Left lung (tissue), 10 donors: ENCODE data around the gene ACTA2. TPM values are rescaled to one million over a fixed set of nuclear protein-coding genes. Genes with fewer than 3 reads are reported as not detected.

Experiments
- ATAC-seq: fragments of 200-7000 bp; cut with Tn5 transposase; one replicate; pipeline ENCODE4 v1.9.1; 2020; ENCODE audit warnings: moderate library complexity
- DNase-seq, 4 donors: peaks; one replicate each; pipeline ENCODE4 v3.0.0-alpha.2; 2013 to 2020
- H3K27ac ChIP-seq, 2 donors: fragments of 200-600 bp; sonication (generic) in 1 of 2; one replicate each; pipeline versions ENCODE4 v1.5.0 to v1.8.0; 2020 to 2021
- H3K27me3 ChIP-seq, 2 donors: fragments of 200-600 bp; sonication (generic) in 1 of 2; one replicate each; pipeline versions ENCODE4 v1.5.0 to v1.8.0; 2020 to 2021
- H3K36me3 ChIP-seq, 2 donors: fragments of 200-600 bp; sonication (generic) in 1 of 2; one replicate each; pipeline versions ENCODE4 v1.5.0 to v1.8.0; 2020 to 2021
- H3K4me1 ChIP-seq, 2 donors: fragments of 200-600 bp; one replicate each; pipeline ENCODE4 v1.8.0; 2021
- H3K4me3 ChIP-seq, 2 donors: fragments of 200-600 bp; sonication (generic) in 1 of 2; one replicate each; pipeline versions ENCODE4 v1.5.0 to v1.8.0; 2020 to 2021; ENCODE audit warnings: mild to moderate bottlenecking in 1 of 2
- H3K9me3 ChIP-seq, 2 donors: fragments of 200-600 bp; sonication (generic) in 1 of 2; one replicate each; pipeline versions ENCODE4 v1.5.0 to v1.8.0; 2020 to 2021
- CTCF ChIP-seq, 2 donors: fragments of 200-600 bp; sonication (generic) in 1 of 2; IDR thresholded peaks; one replicate each; pipeline versions ENCODE4 v1.5.0 to v1.8.0; 2021; ENCODE audit warnings: antibody characterized with exemption in 2 of 2
- intact Hi-C, 2 donors: fragments of 100-400 bp; cut with DNase I; formaldehyde crosslinking; loops; one replicate each; pipeline versions ENCODE4 v1.11.2 to v1.14.2; 2022
- polyA plus RNA-seq, 6 donors: library from polyadenylated mRNA; unstranded; fragments of 120-200 nt; gene quantifications; one replicate each; pipeline ENCODE4 v1.2.1, GENCODE V29; 2013; ENCODE audit not compliant: insufficient read length in 6 of 6
- total RNA-seq, 2 donors: library from RNA; stranded (reverse); fragmentation: NEBNext Ultra II Directional; extraction: Animal tissue kit (Norgen Biotek cat#: 25700); gene quantifications; one replicate each; pipeline ENCODE4 v1.2.1, GENCODE V29; 2021
- donor health status: DM: no; HTN: yes; CAD: no.
- donor health status: DM: no; HTN: no; CAD: no.

ACTA2 gene
- total and polyA plus RNA-seq, 8 donors, result 415 to 612 (median 495) TPM

- ATAC-seq (no peak), DNase-seq (no peak)
- Histone ChIP-seq H3K27ac (no peak overlapping the region), H3K9me3 (no peaks in the 10 kb centered on the region), H3K36me3 (peaks cover 0 to 4% of the 10 kb centered on the region in 2 donors), H3K4me1 (no peaks in the 10 kb centered on the region), H3K4me3 (no peak overlapping the region), H3K27me3 (no peaks in the 10 kb centered on the region)
- TF ChIP-seq CTCF (IDR thresholded peaks at IDR 0.05), result no peak
- intact Hi-C loops, result no loop called here
Observed at GRCh38 chr10:88943778-88944177, 8.8 kb downstream of the ACTA2 start.

DNA sequence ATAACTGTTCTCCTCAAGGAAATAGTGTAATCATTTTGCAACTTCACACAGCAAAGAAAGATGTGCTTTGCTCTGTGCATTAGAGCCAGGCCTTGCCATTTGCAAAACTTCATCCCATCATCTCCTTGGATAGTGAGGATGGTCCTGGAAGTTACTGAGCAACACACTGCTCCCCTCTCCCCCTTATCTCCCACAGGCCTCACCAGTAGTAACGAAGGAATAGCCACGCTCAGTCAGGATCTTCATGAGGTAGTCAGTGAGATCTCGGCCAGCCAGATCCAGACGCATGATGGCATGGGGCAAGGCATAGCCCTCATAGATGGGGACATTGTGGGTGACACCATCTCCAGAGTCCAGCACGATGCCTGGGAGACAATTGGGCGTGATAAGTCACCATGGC, 11.5 kb downstream of the ACTA2 start:
- intact Hi-C loops, result no loop called here
- DNase-seq, result no peak
- Histone ChIP-seq H3K9me3 (no peaks in the 10 kb centered on the region), H3K4me1 (no peaks in the 10 kb centered on the region), H3K4me3 (no peak overlapping the region), H3K27ac (no peak overlapping the region), H3K36me3 (peaks cover 0 to 9% of the 10 kb centered on the region in 2 donors), H3K27me3 (no peaks in the 10 kb centered on the region)
- ATAC-seq, result no peak
- no peak for TF ChIP-seq CTCF (IDR thresholded peaks at IDR 0.05)

DNA sequence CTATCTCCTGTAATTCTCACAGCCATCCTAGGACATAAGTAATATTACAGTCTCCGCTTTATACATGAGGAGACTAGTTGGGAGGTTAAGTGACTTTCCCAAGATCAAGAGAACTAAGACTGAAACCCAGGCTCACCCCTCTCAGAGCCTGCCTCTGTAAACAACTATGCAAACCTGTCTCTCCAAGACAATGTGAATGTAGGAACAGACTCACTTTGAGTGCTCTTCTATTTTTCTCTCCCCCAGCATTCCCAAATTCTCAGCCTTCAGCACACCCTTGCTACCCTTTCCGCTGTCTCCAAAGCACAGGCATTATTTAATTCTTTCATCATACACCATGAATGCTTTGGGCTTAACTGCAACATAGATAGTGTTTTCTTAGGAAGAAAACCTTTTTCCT, 13.6 kb downstream of the ACTA2 start:
- intact Hi-C loops, result loop anchor here in 1 of 2 donors (5.0 kb wide), 2 partner anchors 48 to 278 kb away; no protein-coding TSS in a partner anchor
- no peaks in the 10 kb centered on the region for H3K27me3 ChIP-seq
- H3K9me3 ChIP-seq, result no peaks in the 10 kb centered on the region
- no peak overlapping the region for H3K4me3 ChIP-seq
- no peak for ATAC-seq
- no peak overlapping the region for H3K27ac ChIP-seq
- TF ChIP-seq CTCF (IDR thresholded peaks at IDR 0.05), result no peak
- peaks cover 0 to 12% of the 10 kb centered on the region in 2 donors for H3K4me1 ChIP-seq
- no peak for DNase-seq
- H3K36me3 ChIP-seq, result peaks cover 0 to 9% of the 10 kb centered on the region in 2 donors

DNA sequence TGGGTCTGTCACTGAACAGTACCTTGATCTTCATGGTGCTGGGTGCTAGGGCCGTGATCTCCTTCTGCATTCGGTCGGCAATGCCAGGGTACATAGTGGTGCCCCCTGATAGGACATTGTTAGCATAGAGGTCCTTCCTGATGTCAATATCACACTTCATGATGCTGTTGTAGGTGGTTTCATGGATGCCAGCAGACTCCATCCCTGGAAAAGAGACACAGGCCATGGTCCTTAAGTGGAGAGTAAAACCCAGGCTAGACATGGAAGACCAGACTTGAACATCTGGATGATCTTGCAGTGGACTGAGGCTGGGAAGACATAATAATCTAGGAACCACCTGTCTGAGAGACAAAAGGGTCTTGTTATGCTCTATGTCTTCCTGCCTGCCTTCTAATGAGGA, 14.5 kb downstream of the ACTA2 start:
- H3K4me3 ChIP-seq, result no peak overlapping the region
- H3K36me3 ChIP-seq, result peaks cover 0 to 9% of the 10 kb centered on the region in 2 donors
- no peak for TF ChIP-seq CTCF (IDR thresholded peaks at IDR 0.05)
- H3K9me3 ChIP-seq, result no peaks in the 10 kb centered on the region
- no peak overlapping the region for H3K27ac ChIP-seq
- no peaks in the 10 kb centered on the region for H3K27me3 ChIP-seq
- no peak for ATAC-seq
- intact Hi-C loops, result loop anchor here in 1 of 2 donors (5.0 kb wide), 2 partner anchors 49 to 279 kb away; no protein-coding TSS in a partner anchor
- DNase-seq, result no peak
- H3K4me1 ChIP-seq, result peaks cover 0 to 12% of the 10 kb centered on the region in 2 donors

- intact Hi-C loops, result loop anchor here in 1 of 2 donors (5.0 kb wide), 2 partner anchors 51 to 281 kb away; no protein-coding TSS in a partner anchor
- no peaks in the 10 kb centered on the region for H3K27me3 ChIP-seq
Observed at GRCh38 chr10:88936656-88937055, 15.9 kb downstream of the ACTA2 start.

More at GRCh38 chr10:88936656-88937055, 15.9 kb downstream of the ACTA2 start:
- ATAC-seq, result no peak
- no peak overlapping the region for H3K27ac ChIP-seq
- no peak for TF ChIP-seq CTCF (IDR thresholded peaks at IDR 0.05)
- DNase-seq, result no peak
- H3K4me1 ChIP-seq, result peaks cover 0 to 20% of the 10 kb centered on the region in 2 donors
- H3K9me3 ChIP-seq, result no peaks in the 10 kb centered on the region
- peaks cover 0 to 9% of the 10 kb centered on the region in 2 donors for H3K36me3 ChIP-seq
- no peak overlapping the region for H3K4me3 ChIP-seq
